ENCODE results near the gene CDKN1B.

The CDKN1B gene

DNA sequence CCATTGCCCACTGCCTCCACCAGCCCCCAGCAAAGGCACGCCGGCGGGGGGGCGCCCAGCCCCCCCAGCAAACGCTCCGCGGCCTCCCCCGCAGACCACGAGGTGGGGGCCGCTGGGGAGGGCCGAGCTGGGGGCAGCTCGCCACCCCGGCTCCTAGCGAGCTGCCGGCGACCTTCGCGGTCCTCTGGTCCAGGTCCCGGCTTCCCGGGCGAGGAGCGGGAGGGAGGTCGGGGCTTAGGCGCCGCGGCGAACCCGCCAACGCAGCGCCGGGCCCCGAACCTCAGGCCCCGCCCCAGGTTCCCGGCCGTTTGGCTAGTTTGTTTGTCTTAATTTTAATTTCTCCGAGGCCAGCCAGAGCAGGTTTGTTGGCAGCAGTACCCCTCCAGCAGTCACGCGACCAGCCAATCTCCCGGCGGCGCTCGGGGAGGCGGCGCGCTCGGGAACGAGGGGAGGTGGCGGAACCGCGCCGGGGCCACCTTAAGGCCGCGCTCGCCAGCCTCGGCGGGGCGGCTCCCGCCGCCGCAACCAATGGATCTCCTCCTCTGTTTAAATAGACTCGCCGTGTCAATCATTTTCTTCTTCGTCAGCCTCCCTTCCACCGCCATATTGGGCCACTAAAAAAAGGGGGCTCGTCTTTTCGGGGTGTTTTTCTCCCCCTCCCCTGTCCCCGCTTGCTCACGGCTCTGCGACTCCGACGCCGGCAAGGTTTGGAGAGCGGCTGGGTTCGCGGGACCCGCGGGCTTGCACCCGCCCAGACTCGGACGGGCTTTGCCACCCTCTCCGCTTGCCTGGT, at the start of gene CDKN1B:
CDKN1B (plus strand) TSS at position 576 of the 793 bp plus-strand sequence. CDS start 472 bp downstream, outside the sequence.
- in situ Hi-C loops (cut with MboI; ENCODE audit: low sequenced_read_pairs) = loop anchor here (10.0 to 25.0 kb wide), 3 partner anchors 342 to 1130 kb away; no protein-coding TSS in a partner anchor

DNA sequence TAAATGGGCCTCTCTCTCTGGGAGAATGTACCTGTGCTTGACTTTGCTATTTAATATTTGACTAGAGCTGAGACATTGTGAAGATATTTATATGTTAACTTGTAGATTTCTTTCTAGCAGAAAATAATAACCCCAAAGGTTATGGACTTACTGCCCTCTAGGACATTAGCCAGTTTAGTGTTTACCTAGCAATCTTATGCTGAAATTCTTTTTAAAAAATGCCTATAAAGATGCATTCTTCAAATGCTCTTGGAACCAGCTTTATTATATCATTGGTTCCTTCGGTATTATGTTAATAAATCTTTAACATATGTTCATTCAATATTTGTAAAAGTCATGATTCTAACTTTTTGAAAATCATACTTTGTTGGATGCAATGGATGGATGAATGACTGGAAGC, 49.2 kb upstream of the CDKN1B start:
- in situ Hi-C loops (cut with MboI; ENCODE audit: low sequenced_read_pairs) = no loop called here

DNA sequence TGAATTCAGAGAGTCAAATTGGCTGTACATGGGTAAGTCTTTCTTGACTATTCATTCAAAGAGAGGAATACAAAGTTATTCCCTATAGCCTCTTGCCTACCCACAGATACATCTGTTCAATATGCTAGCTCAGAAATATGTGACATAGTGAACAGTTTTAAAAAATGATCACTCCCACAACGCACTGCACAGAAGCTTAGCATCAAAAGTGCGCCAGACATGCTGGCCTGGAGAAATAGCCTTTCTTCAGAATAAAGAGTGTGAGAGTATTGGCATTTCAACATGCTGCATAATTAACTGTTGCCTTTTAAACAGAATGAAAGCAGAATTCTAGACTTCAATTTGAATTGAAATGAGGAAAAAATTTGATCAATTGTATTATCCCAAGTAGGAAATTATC, 48.1 kb upstream of the CDKN1B start:
- in situ Hi-C loops (cut with MboI; ENCODE audit: low sequenced_read_pairs) = no loop called here

DNA sequence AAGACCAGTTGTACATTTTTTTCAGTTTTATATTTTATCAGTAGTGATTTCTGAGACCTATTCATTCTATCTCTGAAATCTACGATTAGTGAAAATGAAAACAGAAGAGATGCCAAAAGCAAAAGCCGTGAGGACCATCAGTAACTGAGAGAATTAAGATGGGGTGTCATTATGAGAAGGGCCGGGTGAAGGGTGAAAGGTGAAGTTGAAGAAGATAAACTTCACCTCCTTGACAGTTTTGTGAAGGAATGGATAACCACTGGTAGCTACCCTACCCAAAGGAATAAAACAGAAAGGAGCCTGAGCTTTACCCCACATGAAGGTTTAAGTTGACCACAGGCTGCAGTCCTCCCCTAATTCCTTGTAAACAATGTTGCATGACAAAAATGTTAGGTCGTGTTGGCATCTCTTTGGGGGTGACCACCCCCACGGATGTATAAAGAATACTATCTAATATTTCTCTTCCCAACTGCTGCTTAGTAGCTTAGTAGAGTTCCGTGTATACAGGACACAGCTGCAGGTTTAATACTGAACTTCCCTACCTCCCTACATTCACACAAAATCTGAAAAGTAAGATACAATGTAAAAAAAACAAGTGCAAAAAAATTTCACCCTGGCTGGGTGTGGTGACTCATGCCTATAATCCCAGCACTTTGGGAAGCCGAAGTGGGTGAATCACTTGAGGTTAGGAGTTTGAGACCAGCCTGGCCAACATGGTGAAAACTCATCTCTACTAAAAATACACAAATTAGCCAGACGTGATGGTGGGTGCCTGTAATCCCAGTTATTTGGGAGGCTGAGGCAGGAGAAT, 45.1 kb upstream of the CDKN1B start:
- in situ Hi-C loops (cut with MboI; ENCODE audit: low sequenced_read_pairs) = no loop called here

DNA sequence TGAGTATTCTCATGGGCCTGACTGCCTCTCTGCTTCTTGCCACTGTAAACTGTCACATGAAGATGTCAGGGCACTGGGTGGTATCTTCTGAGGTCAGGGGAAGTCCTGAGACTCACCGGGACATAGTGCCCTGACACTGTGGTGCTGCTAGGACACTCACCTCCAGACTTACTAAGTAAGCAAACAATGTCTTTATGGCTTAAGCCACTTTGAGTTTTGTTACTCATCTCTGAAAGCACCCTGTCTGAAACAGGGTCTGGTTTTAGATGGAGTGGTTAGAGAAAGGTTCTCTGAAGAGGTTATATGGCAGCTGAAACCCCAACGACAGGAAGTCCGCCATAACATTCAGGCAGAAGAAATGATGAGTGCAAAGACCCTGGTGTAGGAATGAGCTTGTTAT, 43.9 kb upstream of the CDKN1B start:
- in situ Hi-C loops (cut with MboI; ENCODE audit: low sequenced_read_pairs) = no loop called here

DNA sequence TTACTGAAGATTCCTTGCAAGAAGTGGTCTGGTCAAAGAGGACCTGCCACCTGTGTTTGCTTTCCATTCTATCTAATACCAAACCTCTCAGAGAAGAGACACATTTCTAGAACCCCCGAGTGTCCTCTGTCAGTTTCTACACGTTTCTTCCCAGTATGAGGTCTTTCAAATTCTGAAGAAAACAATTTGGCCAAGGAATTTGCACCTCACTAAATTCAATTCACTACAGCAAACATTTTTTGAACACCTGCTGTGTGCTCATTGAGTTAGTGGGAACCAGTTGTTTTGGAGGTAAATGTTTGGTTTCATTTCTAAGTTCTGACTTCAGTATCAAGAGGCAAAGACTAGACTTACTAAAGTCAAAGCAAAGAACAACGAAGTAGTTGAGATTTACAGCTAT, 40.6 kb upstream of the CDKN1B start:
- in situ Hi-C loops (cut with MboI; ENCODE audit: low sequenced_read_pairs) = no loop called here

DNA sequence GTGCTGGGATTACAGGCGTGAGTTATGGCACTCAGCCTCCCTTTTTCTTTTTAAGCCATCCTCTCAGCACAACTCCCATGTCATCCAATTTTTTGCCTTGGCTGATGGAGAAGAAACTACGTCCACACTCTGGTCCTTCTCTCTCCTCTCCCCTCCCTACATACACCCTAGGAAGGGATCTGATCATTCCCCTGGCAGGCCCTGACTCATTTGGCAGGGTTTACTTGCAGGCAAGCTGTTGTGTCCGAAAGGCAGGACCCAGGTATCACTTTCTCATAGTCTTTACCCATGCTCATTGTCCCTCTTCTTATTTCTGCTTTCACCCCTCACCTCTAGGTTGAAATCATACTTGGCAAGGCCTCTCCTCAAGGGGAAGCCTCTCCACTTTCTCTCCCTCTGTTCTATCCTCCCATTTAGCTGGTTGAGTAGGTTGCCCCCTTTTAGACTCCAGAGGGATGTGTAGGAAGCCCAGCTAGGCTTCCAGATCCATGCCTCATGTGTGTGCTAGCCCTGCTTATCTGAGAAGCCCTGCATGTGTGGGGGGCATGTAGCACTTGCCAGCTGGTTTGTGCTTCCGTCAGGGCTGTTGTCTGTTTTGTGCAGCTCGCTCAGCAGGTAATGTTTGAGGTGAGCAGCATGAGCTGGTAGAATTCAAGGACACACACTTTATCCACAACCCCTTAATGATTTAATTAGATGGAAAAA, 36.0 kb upstream of the CDKN1B start:
- in situ Hi-C loops (cut with MboI; ENCODE audit: low sequenced_read_pairs) = no loop called here

DNA sequence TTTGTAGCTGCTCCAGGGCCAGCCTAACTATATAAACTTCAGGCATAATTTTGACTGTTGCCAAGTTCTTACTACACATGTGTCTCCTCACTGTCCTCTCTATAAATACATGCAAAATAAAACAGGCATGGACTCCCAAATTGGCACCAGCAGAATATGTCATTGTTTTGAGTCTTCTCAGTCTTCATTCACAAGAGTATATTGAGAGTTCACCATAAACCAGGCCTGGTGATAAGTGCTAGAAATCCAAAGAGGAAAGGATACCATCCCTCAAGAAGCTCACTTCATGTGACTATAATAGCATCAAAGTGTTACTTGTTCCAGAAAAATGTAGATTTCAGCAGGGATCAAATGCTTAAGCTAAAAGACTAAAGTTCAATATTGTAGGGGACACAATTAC, 34.9 kb upstream of the CDKN1B start:
- in situ Hi-C loops (cut with MboI; ENCODE audit: low sequenced_read_pairs) = no loop called here

DNA sequence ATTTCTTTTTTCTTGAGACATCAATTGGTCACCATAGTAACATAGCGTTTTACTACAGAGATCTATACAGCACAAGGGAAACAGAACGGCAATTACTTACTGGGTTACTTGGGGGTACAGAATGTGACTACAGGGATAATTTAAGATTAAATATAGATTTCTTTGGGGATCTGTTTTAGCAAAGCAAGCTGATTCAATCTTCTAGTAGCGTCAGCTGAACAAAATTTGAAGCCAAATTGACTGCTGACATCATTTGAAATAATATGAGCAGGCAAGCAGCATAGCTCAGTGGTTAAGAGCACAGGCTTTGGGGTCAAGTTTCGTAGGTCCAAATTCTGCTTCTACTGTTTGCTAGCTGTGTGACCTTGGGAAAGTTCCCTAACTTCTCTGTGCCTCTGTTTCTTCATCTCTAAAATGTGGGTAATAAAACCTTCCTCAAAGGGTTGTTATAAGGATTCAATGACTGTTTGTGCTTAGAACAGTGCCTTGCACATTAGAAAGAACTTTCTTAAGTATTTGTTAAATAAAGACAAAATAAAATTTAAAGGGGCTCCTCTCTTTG, 34.0 kb upstream of the CDKN1B start:
- in situ Hi-C loops (cut with MboI; ENCODE audit: low sequenced_read_pairs) = no loop called here

DNA sequence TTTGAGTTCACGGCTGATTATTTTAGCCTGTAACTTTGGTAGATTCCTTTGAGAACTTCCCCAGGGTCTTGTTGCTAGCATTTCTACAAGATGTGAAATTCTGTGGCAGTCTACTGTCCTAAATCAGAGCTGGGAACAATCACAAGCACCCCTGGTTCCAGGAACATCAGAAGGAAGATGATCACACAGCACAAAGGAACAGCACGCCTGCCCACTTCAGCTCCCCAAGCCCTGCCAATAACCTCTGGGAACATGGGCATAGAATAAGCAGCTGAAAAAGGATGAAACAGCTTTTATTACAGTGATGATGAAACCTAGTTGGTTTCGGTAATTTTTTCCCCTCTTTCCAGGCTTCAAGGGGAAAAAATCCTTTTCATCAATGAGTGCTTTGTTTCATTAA, 33.4 kb upstream of the CDKN1B start:
- in situ Hi-C loops (cut with MboI; ENCODE audit: low sequenced_read_pairs) = no loop called here

DNA sequence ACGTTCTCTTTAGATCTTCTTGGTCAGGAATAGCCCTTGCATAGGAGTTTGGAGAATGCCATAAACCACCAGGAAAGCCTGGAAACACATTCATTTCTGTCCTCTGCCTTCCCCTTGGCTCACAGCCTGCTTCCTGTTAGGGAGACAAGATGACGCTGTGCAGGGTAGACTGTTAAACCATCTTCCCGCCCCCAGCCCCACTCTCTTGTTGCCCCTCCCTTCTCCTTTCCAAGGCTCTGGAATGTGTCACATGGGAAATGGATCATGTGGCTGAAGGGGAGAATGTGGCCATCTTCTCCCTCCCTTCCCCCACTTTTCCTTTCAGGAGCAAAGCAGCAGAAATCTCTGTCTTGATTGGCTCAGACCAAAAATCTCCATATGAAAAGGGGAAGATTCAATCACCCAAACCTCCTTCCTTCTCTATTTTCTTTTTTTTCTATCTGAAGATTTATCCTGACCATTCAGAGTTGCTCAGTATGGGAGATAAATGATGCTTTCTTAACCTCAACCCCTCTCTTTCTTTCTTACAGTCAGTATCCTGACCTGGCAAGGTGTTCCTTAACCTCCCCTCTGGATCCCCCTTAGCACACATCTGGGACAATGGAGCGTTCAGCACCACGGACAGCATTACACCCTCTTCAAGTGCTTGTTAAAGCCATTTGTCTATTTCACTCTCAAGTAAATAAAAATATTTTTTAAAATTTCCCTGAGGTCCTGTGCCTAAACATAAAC, 32.6 kb upstream of the CDKN1B start:
- in situ Hi-C loops (cut with MboI; ENCODE audit: low sequenced_read_pairs) = no loop called here

DNA sequence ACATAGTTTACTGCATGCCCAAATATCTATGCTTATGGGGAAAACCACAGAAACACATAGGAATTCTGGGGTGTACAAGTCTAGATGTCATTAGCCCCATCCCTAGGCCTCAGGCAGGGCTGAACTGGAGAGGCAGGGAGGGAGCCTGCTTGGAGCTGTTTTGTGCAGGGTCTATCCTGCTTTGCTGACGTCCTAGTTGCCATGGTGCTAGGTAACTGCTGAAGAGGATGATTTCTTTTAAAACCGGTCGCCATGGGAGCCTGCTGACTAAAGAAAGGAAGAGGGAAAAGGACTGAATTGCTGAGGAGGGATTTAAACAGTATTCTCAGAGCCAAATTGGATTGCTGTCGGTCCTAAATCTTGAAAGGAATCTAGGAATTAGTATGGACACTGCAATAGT, 31.9 kb upstream of the CDKN1B start:
- in situ Hi-C loops (cut with MboI; ENCODE audit: low sequenced_read_pairs) = no loop called here

DNA sequence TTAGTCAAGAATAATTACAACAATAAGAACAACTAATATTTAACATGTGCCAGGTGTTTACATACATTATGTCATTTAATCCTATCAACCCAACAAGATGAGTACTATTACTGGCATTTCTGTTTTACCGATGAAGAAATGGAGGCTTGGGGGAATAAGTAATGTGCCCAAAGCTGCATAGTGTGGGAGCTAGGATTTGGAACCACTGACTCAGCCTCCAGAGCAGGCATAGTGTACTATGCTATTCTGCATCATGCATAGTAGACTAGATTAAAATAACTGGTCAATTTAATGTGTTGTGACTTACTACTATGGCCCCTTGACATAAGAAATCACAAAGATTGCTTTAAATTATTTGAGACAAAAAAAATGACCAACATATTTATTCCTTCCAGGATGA, 30.7 kb upstream of the CDKN1B start:
- in situ Hi-C loops (cut with MboI; ENCODE audit: low sequenced_read_pairs) = no loop called here

DNA sequence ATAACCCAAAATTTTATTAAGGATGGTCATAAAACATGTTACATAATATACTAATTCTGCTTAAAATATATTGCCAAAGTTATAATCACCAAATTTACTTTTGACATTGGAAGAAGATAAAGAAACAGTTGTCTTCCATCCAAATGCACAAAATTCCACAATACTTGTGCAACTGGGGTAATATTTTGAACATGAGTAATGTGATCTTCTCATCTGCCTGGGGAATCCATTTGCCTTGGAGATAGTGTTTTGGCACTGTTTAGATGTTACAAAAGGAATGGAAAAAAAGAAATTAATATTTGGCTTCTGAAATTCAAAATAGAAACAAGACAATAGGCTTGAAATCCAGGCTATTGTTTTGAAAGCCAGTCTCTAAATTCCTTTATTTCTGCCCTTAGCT, 30.2 kb upstream of the CDKN1B start:
- in situ Hi-C loops (cut with MboI; ENCODE audit: low sequenced_read_pairs) = no loop called here

DNA sequence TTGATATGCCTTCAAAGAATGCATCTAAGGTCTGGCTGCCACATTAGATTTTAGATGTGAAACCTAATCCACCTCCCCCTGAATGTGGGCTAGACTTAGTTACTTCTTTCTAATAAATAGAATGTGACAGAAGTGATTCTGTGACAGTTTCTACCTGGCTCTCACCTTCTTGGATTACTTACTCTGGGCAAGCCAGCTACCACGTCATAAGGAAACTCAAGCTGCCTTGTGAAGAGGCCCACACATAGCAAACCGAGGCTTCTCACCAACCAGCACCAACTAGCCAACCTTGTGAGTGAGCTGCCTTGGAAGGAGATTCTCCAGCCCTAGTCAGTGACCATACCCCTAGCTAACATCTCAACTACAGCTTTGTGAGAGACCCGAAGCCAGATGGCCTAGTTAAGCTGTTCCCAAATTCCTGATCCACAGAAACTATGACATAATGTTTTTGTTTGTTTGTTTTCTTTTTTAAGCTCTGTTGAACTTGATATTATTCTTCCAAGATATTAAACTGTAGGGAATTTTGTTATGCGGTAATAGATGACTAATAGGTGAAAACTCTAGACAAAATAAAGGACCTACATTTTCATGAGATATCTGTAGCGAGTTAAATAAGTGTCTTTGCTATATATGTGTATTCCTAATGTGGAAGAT, 27.4 kb upstream of the CDKN1B start:
- in situ Hi-C loops (cut with MboI; ENCODE audit: low sequenced_read_pairs) = no loop called here

DNA sequence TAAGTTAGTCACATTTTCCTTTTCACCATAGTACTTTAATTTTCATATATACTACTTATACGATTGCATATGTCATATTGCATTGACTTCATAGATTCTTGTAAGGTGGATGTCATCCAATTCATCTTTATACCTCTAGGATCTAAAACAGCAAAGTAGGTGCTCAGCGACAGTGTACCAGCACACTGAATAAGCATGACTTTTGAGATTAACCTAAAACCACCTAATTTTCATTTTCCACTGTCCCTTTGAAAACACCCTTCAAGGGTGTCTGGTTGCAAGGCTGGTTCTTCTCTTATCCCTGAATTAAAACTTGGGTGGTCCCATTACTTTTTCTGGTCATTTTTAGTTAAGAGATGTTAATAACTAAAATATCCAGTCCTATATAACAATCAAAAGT, 25.6 kb upstream of the CDKN1B start:
- in situ Hi-C loops (cut with MboI; ENCODE audit: low sequenced_read_pairs) = no loop called here

DNA sequence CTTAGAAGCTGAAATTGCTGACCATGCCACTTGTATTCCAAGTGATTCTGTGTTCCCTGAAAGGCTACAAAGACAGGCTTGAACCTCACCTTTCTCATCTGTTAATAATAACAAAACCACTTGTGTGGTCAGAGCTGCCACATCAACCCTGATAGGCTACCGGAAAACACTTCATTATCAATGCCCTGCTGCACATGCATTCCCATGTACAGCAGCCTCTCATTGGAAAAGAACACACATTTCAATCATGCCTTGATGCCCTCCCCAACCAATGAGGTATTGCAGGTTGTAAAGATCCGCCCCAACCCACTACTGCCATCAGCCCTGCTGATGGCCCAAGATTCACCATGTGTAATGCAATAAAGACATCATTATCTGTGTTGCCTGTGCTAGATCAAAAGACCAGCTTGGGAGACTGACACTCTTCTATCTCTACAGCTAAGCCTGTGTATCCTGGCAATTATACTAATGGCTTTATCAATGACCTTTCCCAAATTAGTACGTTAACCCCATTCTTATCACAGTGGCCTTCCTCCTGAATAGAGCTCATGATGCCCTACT, 24.0 kb upstream of the CDKN1B start:
- in situ Hi-C loops (cut with MboI; ENCODE audit: low sequenced_read_pairs) = no loop called here

DNA sequence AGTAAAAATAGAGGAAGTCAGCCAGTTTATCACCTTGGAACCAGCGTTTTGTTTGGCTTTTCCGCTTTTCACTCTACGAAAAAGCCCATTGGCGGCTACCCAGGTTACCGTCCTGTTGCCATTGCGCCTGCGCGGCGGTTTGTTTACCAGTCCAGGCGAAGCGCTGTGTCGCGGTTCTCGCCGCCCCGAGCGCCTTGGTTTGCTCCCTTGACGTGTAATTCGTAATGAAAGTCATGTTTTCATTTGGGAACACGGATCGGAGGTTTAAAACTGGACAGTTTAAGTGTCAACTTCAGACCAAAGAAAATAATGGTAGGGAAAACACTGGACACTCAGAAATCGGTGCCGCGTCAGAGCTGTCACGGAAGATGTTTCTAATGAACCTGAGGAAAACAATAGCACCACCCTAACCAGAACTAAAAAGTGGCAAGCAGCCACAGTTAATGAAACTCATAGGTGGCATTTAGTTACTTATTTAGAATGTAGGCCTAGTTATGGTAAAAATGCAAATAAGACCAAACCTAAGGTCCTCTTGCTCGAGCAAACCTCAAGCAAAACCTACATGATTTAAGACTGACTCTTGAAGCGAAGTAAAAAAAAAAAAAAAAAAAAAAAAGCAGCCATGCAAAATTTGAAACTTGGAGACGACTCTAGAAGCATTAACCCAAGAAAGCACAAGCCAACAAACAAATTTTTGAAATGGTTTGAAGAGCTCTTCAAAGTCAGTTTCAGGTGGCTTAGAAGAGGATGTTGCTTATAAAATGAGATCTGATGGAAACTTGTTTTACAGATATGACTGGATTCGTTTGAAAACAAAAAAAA, 20.4 kb upstream of the CDKN1B start:
- in situ Hi-C loops (cut with MboI; ENCODE audit: low sequenced_read_pairs) = no loop called here

DNA sequence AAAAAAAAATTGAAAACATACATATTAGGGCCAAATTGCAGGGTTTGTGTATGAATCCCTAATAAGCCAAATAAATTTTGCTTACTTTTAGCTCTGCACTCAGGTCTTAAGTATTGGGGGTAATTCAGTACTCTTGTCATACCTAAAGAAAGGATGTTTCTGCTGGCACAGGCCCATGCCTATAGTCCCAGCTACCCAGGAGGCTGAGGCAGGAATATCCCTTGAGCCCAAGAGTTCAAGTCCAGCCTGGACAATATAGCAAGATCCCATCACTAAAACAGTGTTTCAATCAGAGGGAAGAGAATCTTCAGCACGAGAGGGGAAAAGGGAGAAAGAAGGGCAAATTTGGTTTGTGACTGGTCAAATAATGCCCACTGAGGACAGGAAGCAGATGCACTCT, 17.8 kb upstream of the CDKN1B start:
- in situ Hi-C loops (cut with MboI; ENCODE audit: low sequenced_read_pairs) = no loop called here
